Immature natural killer cell (primary cell): ENCODE data around the gene TLE7. TPM values are rescaled to one million over a fixed set of nuclear protein-coding genes. Genes with fewer than 3 reads are reported as not detected.
A peak's percentile ranks its signal among the peaks of the same experiment; 100 is the strongest.

Experiments
- DNase-seq, 3 donors: peaks; one replicate each; pipeline ENCODE4 v3.0.0; 2022; ENCODE audit warnings: mixed read lengths in 1 of 3
- H3K27ac Mint-ChIP-seq, 6 donors: one replicate each; pipeline ENCODE4 v1.8.0; 2020; ENCODE audit warnings: mixed read lengths in 6 of 6, mild to moderate bottlenecking in 5 of 6, inconsistent platforms in 4 of 6, moderate library complexity in 3 of 6
- H3K27me3 Mint-ChIP-seq, 3 donors: one replicate each; pipeline ENCODE4 v1.8.0; 2020 to 2021; ENCODE audit warnings: low read depth in 3 of 3, mild to moderate bottlenecking in 3 of 3, mixed read lengths in 3 of 3, moderate library complexity in 3 of 3, inconsistent platforms in 1 of 3
- H3K36me3 Mint-ChIP-seq, 3 donors: one replicate each; pipeline ENCODE4 v1.8.0; 2020; ENCODE audit warnings: mixed read lengths in 3 of 3, inconsistent platforms in 2 of 3, mild to moderate bottlenecking in 2 of 3
- H3K4me1 Mint-ChIP-seq, 2 donors: one replicate each; pipeline ENCODE4 v1.8.0; 2020; ENCODE audit warnings: inconsistent platforms in 2 of 2, mild to moderate bottlenecking in 2 of 2, mixed read lengths in 2 of 2, moderate library complexity in 1 of 2
- H3K4me3 Mint-ChIP-seq, 5 donors: one replicate each; pipeline ENCODE4 v1.8.0; 2020; ENCODE audit warnings: mild to moderate bottlenecking in 5 of 5, mixed read lengths in 5 of 5, inconsistent platforms in 3 of 5, moderate library complexity in 3 of 5
- H3K9me3 Mint-ChIP-seq, 6 donors: one replicate each; pipeline ENCODE4 v1.8.0; 2020; ENCODE audit warnings: mild to moderate bottlenecking in 6 of 6, mixed read lengths in 6 of 6, inconsistent platforms in 4 of 6, moderate library complexity in 3 of 6
- polyA plus RNA-seq, 3 donors: library from polyadenylated mRNA; unstranded; fragments of 300-500 nt; fragmentation: Illumina TruSeq; gene quantifications; one replicate each; pipeline ENCODE4 v1.2.3, GENCODE V29; 2021

TLE7 gene
- polyA plus RNA-seq, 3 donors from 2014 or later: not detected

DNA sequence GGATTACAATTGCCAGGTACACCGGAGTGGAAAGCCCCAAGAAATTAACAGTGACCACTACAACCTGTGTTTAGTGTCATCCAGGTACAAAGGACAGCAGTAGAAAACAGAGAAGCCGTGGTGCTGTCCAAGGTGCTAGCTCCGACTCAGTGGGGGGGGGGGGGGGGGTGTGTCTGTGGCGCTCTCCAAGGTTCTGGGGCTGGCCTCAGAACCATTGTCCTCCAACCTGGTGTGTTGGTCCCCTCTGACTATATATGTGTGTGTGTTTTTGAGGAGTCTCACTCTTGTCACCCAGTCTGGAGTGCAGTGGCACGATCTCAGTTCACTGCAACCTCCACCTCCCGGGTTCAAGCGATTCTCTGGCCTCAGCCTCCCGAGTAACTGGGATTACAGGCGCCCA is 26.0 kb upstream of the TLE7 start:
- Mint-ChIP-seq H3K27me3 (peaks cover 3 to 5% (median 3%) of the 10 kb centered on the region in 3 donors), H3K4me3 (no peak overlapping the region), H3K36me3 (peaks cover 6 to 14% (median 6%) of the 10 kb centered on the region in 3 donors), H3K27ac (no peak overlapping the region), H3K4me1 (peaks cover 3 to 7% of the 10 kb centered on the region in 2 donors), H3K9me3 (peaks cover 0 to 1% (median 0%) of the 10 kb centered on the region in 6 donors)
- peak; percentile 16 to 39 (median 28) for DNase-seq

DNA sequence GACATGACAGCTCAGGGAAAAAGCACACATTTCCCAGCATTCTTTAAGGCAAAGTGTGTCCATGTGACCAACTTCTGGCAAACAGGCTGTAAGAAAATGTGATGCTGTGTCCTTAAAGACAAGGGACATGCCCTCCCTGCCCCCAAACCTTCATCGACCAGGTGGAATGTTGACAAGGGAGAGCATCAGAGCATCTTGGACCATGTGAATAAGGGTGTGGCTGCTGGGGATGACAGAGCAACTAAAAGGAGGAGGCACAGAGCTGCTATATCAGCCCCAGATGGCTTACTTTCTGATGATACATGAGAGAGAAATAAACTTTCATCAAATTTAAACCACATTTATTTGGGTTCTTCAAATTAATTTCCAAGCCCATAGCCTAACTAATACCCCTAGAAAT is 22.4 kb upstream of the TLE7 start:
- no peak for DNase-seq
- Mint-ChIP-seq H3K4me1 (peaks cover 25 to 41% of the 10 kb centered on the region in 2 donors), H3K4me3 (no peak overlapping the region), H3K9me3 (peaks cover 0 to 1% (median 0%) of the 10 kb centered on the region in 6 donors), H3K27ac (peak overlapping the region in 2 of 6 donors; percentile 42 to 94), H3K36me3 (peaks cover 0 to 5% (median 3%) of the 10 kb centered on the region in 3 donors), H3K27me3 (peaks cover 0 to 10% (median 5%) of the 10 kb centered on the region in 3 donors)

DNA sequence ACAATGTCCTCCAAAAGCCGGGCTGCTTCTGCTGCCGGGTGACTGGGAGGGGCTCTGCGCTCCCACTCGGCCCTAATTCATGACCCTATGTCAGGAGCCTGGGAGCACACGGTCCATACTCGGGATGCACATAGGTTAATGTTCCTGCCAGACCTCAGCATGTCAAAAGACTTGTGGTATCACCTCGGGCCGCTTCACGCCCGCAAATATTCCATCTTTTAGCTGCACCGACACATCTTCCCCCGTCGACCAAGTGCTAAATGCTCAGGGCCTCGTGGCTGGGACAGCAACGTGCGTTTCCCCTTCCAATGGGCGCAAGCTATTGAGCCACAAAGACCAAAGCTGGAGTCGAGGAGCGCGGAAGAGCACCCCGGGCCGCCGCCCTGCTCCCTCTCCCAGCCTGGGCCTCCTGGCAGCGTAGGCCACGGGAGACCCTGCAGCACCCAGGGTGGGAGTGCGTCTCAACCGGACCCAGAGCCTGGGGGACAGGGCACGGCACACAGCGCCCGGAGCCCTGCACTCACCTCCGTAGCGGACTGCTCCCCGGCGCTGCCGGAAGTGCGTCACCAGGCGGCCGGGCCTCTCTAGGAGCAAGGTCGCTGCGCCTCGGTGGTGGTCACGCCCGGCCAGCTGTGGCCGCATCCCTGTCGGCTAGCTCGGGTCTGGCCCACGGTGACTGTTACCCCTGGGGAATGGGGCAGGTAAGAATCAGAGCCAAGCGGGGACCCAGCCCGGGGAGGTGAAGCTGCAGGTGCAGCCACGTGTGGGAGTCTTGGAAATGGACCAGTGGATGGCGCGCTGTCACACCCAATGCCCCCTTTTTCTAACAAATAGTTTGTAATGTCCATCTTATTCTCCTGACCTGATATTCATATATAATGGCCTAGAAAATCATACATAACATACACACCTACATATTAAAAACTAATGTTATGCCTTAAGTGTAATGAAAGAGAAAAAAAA is 20.1 kb upstream of the TLE7 start, which contains the start of gene ZNF23:
TSS of gene ZNF23 (minus strand) at position 562 of the 963 bp plus-strand sequence. CDS start 5,451 bp downstream, outside the sequence.
- peak; percentile 79 to 83 (median 83) for DNase-seq
- Mint-ChIP-seq H3K27ac (peak within 1 kb of the TSS; percentile 93 to 98 (median 96)), H3K4me1 (peaks cover 25 to 41% of the 10 kb centered on the region in 2 donors), H3K27me3 (peaks cover 0 to 10% (median 1%) of the 10 kb centered on the region in 3 donors), H3K4me3 (peak within 1 kb of the TSS; percentile 90 to 97 (median 96)), H3K36me3 (no peaks in the 10 kb centered on the region), H3K9me3 (no peaks in the 10 kb centered on the region)

DNA sequence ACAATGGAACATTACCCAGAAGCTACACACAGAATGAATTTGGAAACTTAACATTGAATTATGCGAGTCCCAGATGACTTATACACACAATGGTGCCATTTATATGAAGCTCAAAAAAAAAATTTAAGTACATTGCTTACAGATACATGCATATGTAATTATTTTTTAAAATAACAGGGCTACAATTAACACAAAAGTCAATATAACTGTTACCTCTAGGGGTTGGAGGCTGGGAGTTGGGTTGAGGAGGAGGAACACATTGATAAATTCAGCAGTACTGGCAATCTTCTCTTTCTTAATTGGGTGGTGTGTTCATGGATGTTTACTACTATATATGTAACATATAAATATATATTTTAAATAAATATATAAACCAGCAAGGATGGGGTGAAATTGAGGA is 19.1 kb upstream of the TLE7 start:
- peak overlapping the region; percentile 90 to 97 (median 96) for H3K4me3 Mint-ChIP-seq
- H3K27ac Mint-ChIP-seq: peak overlapping the region in 5 of 6 donors; percentile 40 to 97 (median 94)
- peaks cover 0 to 9% (median 1%) of the 10 kb centered on the region in 3 donors for H3K27me3 Mint-ChIP-seq
- H3K4me1 Mint-ChIP-seq: peaks cover 26 to 41% of the 10 kb centered on the region in 2 donors
- H3K36me3 Mint-ChIP-seq: peaks cover 0 to 7% (median 7%) of the 10 kb centered on the region in 3 donors
- no peaks in the 10 kb centered on the region for H3K9me3 Mint-ChIP-seq
- no peak for DNase-seq

DNA sequence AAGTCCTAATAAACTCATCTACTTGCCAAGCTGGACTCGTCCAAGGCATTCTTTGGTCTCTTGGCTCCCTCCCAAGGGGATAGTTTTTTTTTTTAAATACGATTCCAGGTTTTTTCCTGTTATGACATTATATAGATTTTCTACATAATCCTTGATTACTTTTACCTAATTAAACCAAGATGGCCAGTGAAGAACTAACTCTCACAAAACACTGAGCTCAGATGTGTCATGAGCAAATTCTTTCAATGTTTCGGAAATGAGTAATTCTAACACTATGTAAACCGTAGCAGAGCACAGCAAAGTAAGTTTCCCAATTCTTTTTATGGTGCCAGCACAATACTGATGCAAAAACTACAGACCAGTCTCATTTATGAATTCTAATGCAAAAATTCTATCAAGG is 18.4 kb upstream of the TLE7 start:
- peaks cover 0 to 11% (median 7%) of the 10 kb centered on the region in 3 donors for H3K36me3 Mint-ChIP-seq
- peak overlapping the region in 3 of 6 donors; percentile 17 to 97 (median 94) for H3K27ac Mint-ChIP-seq

DNA sequence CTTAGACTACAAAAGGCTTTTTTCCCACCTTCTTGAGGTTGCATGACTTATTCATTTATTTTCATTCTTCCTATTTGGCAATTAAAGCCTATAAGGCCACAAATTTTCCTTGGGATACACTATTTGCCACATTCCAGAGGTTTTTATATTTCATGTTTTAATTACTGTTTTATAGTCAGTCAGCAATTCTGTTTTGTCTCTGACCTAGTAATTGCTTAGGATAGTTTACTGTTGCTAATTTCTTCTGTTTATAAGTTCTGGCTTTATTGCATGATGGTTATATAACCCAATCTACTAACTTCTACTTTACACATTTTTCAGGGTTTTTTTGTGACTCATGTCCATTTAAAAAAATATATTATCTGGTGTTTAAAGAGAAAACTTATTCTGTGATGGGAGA is 17.7 kb upstream of the TLE7 start:
- H3K4me3 Mint-ChIP-seq: no peak overlapping the region
- H3K27ac Mint-ChIP-seq: no peak overlapping the region
- H3K9me3 Mint-ChIP-seq: no peaks in the 10 kb centered on the region
- H3K27me3 Mint-ChIP-seq: peaks cover 0 to 9% (median 1%) of the 10 kb centered on the region in 3 donors
- peaks cover 5 to 18% (median 14%) of the 10 kb centered on the region in 3 donors for H3K36me3 Mint-ChIP-seq
- H3K4me1 Mint-ChIP-seq: peaks cover 26 to 41% of the 10 kb centered on the region in 2 donors
- DNase-seq: no peak

More for the DNA sequence above, 18.4 kb upstream of the TLE7 start:
- Mint-ChIP-seq H3K4me1 (peaks cover 26 to 41% of the 10 kb centered on the region in 2 donors), H3K9me3 (no peaks in the 10 kb centered on the region), H3K4me3 (peak overlapping the region in 3 of 5 donors; percentile 93 to 97 (median 97)), H3K27me3 (peaks cover 0 to 9% (median 1%) of the 10 kb centered on the region in 3 donors)
- DNase-seq: no peak

DNA sequence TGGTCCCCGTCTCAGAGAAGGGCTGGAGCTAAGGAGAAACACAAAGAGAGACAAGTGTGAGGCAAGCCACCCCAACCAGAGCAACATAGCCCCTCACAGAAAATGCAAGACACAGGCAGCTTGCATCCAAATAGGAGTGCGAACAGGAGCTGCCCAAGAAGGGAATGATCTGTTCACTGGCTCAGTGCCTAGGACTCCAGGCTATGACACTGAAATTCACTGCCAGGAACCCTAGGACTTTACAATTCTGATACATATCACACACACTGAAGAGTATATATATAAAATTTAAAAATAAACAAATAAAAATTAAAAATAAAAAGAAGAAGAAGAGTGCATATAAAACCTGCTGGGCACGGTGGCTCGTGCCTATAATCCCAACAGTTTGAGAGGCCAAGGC is 14.9 kb upstream of the TLE7 start:
- DNase-seq: no peak
- H3K4me3 Mint-ChIP-seq: no peak overlapping the region
- peaks cover 0 to 5% (median 3%) of the 10 kb centered on the region in 3 donors for H3K27me3 Mint-ChIP-seq
- no peak overlapping the region for H3K27ac Mint-ChIP-seq
- peaks cover 0 to 9% (median 4%) of the 10 kb centered on the region in 6 donors for H3K9me3 Mint-ChIP-seq
- peaks cover 14 to 24% of the 10 kb centered on the region in 2 donors for H3K4me1 Mint-ChIP-seq
- H3K36me3 Mint-ChIP-seq: peaks cover 23 to 46% (median 39%) of the 10 kb centered on the region in 3 donors

DNA sequence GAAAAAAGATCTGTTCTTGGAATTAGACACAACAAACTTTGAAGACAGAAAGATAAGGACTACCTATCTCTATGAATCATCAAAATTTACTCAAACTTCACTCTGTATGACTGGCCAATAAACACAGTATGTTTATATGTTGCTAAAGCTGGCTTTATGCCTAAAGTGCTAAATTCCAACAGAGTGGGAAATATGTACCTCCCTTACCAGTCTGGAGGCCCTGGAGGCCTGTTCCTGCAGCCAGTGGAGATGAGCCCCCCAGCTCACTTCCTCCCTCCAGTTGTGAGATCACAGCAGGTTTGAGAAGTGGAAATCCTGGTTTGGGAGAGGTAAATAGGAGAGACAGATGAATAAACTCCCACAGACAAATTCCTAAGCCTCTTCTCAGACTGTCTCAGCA is 11.2 kb upstream of the TLE7 start:
- Mint-ChIP-seq H3K27ac (no peak overlapping the region), H3K4me3 (no peak overlapping the region), H3K9me3 (peaks cover 26 to 47% (median 38%) of the 10 kb centered on the region in 6 donors), H3K27me3 (peaks cover 0 to 1% (median 0%) of the 10 kb centered on the region in 3 donors), H3K4me1 (peaks cover 0 to 1% of the 10 kb centered on the region in 2 donors), H3K36me3 (peaks cover 61 to 83% (median 76%) of the 10 kb centered on the region in 3 donors)
- DNase-seq: no peak

DNA sequence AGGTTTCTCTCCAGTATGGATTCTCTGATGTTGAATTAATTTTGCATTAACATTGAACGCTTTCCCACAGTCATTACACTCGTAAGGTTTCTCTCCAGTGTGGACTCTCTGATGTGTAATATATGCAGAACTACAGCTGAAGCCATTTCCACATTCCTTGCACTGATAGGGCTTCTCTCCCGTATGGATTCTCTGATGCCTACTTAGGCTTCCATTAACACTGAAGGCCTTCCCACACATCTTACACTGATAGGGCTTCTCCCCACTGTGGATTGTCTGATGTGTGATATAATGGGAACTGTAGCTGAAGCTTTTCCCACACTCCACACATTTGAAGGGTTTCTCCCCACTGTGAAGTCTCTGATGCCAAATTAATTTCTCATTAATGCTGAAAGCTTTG is 7.2 kb upstream of the TLE7 start:
- H3K27ac Mint-ChIP-seq: no peak overlapping the region
- H3K9me3 Mint-ChIP-seq: peaks cover 38 to 80% (median 64%) of the 10 kb centered on the region in 6 donors
- H3K27me3 Mint-ChIP-seq: peaks cover 0 to 1% (median 0%) of the 10 kb centered on the region in 3 donors
- no peak overlapping the region for H3K4me3 Mint-ChIP-seq
- peaks cover 61 to 69% (median 64%) of the 10 kb centered on the region in 3 donors for H3K36me3 Mint-ChIP-seq
- no peak for DNase-seq
- no peaks in the 10 kb centered on the region for H3K4me1 Mint-ChIP-seq

DNA sequence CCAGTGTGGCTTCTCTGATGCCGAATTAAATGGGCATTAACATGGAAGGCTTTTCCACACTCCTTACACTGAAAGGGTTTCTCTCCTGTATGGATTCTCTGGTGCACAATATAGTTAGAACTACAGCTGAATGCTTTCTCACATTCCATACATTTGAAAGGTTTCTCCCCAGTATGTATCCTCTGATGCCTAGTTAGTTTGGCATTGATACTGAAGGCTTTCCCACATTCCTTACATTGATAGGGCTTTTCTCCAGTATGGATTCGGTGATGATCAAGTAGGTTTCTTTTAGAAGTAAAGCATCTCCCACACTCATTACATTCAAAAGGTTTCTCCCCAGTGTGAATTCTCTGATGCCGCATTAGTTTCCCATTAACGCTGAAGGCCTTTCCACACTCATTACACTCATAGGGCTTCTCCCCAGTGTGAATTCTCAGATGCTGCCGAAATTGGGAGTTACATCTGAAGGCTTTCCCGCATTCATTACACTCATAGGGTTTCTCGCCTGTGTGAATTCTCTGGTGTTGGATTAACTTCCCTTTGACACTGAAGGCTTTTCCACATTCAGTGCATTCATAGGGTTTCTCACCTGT is 6.5 kb upstream of the TLE7 start:
- H3K9me3 Mint-ChIP-seq: peaks cover 38 to 84% (median 67%) of the 10 kb centered on the region in 6 donors
- H3K4me1 Mint-ChIP-seq: no peaks in the 10 kb centered on the region
- H3K27me3 Mint-ChIP-seq: peaks cover 0 to 1% (median 0%) of the 10 kb centered on the region in 3 donors
- H3K27ac Mint-ChIP-seq: no peak overlapping the region
- H3K36me3 Mint-ChIP-seq: peaks cover 58 to 63% (median 60%) of the 10 kb centered on the region in 3 donors
- H3K4me3 Mint-ChIP-seq: no peak overlapping the region
- DNase-seq: no peak

DNA sequence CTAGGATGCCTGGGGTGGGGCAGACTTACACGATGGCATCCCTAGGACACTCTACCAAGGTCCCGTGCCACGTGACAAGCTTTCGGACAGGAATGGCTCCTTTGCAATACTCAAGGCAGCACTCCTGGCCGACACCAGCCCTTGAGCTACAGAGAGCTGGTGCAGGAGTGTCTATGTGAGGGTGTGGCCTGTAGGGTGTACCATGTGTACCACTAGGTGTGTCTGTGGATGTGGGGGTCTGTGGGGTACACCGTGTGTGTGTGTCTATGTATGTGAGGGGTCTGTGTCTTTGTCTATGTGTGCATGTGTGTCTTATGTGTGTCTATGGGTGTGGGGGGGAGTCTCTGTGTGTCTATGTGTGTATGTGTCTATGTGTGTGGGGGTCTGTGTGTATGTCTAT is 1.9 kb upstream of the TLE7 start:
- H3K27ac Mint-ChIP-seq: no peak overlapping the region
- peaks cover 11 to 16% (median 13%) of the 10 kb centered on the region in 3 donors for H3K36me3 Mint-ChIP-seq
- no peak for DNase-seq
- H3K9me3 Mint-ChIP-seq: peaks cover 18 to 46% (median 37%) of the 10 kb centered on the region in 6 donors
- H3K27me3 Mint-ChIP-seq: peaks cover 2 to 13% (median 3%) of the 10 kb centered on the region in 3 donors
- H3K4me1 Mint-ChIP-seq: no peaks in the 10 kb centered on the region
- no peak overlapping the region for H3K4me3 Mint-ChIP-seq

DNA sequence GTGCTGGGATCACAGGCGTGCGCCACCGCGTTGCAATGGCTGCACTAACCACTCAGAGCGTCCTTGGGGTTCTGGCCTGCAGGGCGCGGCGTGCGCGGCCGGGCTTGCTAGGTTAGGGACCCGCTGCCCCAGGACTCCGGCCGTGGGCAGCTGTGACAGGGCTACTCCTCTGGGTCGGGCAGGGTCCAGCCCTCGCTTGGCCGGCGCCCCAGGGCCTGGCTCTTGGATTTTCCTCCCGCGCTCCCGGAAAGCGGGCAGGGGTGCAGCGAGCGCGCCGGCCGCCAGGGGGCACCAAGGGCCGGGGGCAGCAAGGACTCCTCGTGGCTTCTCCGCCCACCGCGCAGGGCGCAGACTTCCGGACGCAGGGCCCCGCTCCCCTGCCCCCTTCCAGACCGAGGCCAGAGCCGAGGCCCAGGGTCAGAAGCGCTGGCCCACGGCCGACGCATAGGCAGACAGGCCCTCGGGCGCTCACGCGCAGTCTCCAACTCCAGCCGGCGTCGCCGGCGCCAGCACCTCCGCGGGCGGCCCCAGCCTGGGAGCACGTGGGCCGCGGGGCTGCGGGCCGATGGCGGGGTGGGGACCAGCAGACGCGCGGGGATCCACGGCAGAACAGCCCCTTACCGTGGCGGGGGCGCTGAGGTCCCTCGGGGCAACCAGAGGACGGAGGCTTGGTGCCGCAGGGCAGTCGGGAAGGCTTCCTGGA is 355 bp downstream of the TLE7 start:
- peaks cover 0 to 3% (median 0%) of the 10 kb centered on the region in 3 donors for H3K36me3 Mint-ChIP-seq
- peak; percentile 11 to 22 (median 13) for DNase-seq
- H3K4me3 Mint-ChIP-seq: no peak overlapping the region
- peaks cover 6 to 23% (median 20%) of the 10 kb centered on the region in 6 donors for H3K9me3 Mint-ChIP-seq
- no peak overlapping the region for H3K27ac Mint-ChIP-seq
- H3K4me1 Mint-ChIP-seq: no peaks in the 10 kb centered on the region
- peaks cover 5 to 17% (median 7%) of the 10 kb centered on the region in 3 donors for H3K27me3 Mint-ChIP-seq
